CMK (cell line): ENCODE results near the gene AFAP1.
A peak's percentile ranks its signal among the peaks of the same experiment; 100 is the strongest.

Experiments
- DNase-seq: peaks from one replicate; pipeline ENCODE4 v3.0.0-alpha.2; 2010; ENCODE audit warnings: low read depth

Gene AFAP1

GRCh38 chr4:7819446-7819845, 120.2 kb downstream of the AFAP1 start:
- no peak for DNase-seq

- no peak for DNase-seq
Measured at GRCh38 chr4:7818399-7818911, 121.2 kb downstream of the AFAP1 start.

- no peak for DNase-seq
Measured at GRCh38 chr4:7817877-7818398, 121.7 kb downstream of the AFAP1 start.

- DNase-seq = no peak
Measured at GRCh38 chr4:7816771-7817170, 122.9 kb downstream of the AFAP1 start.

- no peak for DNase-seq
Measured at GRCh38 chr4:7815981-7816380, 123.7 kb downstream of the AFAP1 start.

- no peak for DNase-seq
Measured at GRCh38 chr4:7815562-7815961, 124.1 kb downstream of the AFAP1 start.

- DNase-seq = no peak
Measured at GRCh38 chr4:7814451-7814850, 125.2 kb downstream of the AFAP1 start.

GRCh38 chr4:7813674-7814073, 126.0 kb downstream of the AFAP1 start:
- DNase-seq = no peak

- no peak for DNase-seq
Measured at GRCh38 chr4:7812921-7813320, 126.7 kb downstream of the AFAP1 start.

GRCh38 chr4:7812231-7812857, 127.3 kb downstream of the AFAP1 start:
- no peak for DNase-seq

GRCh38 chr4:7811536-7812191, 128.0 kb downstream of the AFAP1 start:
- DNase-seq = no peak

GRCh38 chr4:7810783-7811535, 128.7 kb downstream of the AFAP1 start:
- DNase-seq = no peak

GRCh38 chr4:7808752-7809151, 130.9 kb downstream of the AFAP1 start:
- DNase-seq = no peak

GRCh38 chr4:7808181-7808580, 131.5 kb downstream of the AFAP1 start:
- no peak for DNase-seq

GRCh38 chr4:7807351-7807921, 132.2 kb downstream of the AFAP1 start:
- DNase-seq = no peak

GRCh38 chr4:7806338-7807090, 133.1 kb downstream of the AFAP1 start:
- DNase-seq = no peak

GRCh38 chr4:7805533-7806337, 133.9 kb downstream of the AFAP1 start:
- DNase-seq = no peak

GRCh38 chr4:7804756-7805385, 134.8 kb downstream of the AFAP1 start:
- no peak for DNase-seq

GRCh38 chr4:7803992-7804755, 135.5 kb downstream of the AFAP1 start:
- DNase-seq = peak; percentile 62

GRCh38 chr4:7803371-7803770, 136.3 kb downstream of the AFAP1 start:
- DNase-seq = no peak
